Measurements from ENCODE around the gene IFNA16. TPM values are rescaled to one million over a fixed set of nuclear protein-coding genes. Genes with fewer than 3 reads are reported as not detected.
"Not testable (repeated sequence)": the region's sequence is repeated elsewhere in the genome, so short reads cannot be mapped to it uniquely, and the experiment has no call there.

Gene IFNA16
- total RNA-seq, 1 donor from 2014 or later, result not detected

DNA sequence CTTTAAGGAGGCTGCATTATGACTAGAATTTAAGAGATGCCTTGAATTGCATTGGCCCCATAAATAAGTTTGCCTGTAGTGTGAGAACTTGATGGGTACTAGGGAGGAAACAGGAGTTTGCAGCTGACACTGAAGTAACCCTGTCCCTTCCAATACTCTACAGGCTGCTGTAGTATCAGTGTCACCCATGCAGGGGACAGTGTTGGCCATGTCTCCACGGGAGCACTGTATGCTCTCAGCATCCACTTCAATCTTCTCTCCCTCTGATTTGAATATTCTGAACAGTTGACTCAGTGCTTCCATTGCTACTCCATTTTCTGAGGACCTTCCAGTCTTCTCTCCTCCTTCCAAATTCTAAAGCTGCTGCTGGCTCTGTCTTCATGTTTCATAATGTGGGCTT, 34.1 kb upstream of the IFNA16 start:
- no peaks in the 10 kb centered on the region for H3K36me3 ChIP-seq
- intact Hi-C loops (cut with DNase I), result no loop called here
- no peaks in the 10 kb centered on the region for H3K4me1 ChIP-seq
- H3K27ac ChIP-seq, result no peak overlapping the region
- H3K9me3 ChIP-seq, result no peaks in the 10 kb centered on the region
- DNase-seq (ENCODE audit: low spot score in 2 of 2), result no peak
- no peak overlapping the region for H3K4me3 ChIP-seq
- no peaks in the 10 kb centered on the region for H3K27me3 ChIP-seq
- TF ChIP-seq, protein P1, sequence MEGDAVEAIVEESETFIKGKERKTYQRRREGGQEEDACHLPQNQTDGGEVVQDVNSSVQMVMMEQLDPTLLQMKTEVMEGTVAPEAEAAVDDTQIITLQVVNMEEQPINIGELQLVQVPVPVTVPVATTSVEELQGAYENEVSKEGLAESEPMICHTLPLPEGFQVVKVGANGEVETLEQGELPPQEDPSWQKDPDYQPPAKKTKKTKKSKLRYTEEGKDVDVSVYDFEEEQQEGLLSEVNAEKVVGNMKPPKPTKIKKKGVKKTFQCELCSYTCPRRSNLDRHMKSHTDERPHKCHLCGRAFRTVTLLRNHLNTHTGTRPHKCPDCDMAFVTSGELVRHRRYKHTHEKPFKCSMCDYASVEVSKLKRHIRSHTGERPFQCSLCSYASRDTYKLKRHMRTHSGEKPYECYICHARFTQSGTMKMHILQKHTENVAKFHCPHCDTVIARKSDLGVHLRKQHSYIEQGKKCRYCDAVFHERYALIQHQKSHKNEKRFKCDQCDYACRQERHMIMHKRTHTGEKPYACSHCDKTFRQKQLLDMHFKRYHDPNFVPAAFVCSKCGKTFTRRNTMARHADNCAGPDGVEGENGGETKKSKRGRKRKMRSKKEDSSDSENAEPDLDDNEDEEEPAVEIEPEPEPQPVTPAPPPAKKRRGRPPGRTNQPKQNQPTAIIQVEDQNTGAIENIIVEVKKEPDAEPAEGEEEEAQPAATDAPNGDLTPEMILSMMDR (IDR thresholded peaks at IDR 0.05), result no peak

DNA sequence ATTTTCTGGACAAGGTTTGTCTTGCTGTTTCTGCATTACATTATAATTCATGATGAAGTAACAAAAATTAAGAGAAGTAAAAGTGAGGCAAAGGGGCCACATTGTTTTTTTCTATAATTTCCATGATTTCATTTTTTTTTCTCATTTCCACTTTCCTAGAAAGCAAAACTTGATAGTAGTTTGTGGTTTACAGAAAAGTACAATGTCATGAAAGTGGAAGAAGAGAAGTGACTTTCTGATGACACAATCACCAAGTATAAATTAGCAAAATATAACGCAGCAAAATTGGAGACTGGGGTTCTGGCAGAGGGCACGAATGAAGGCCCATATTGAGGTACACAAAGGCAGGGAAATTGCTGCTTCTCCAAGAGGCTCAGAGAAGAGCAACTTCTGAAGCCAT, 27.7 kb upstream of the IFNA16 start:
- H3K4me1 ChIP-seq, result no peaks in the 10 kb centered on the region
- TF ChIP-seq, protein P1 (IDR thresholded peaks at IDR 0.05), result no peak
- H3K27ac ChIP-seq, result no peak overlapping the region
- H3K9me3 ChIP-seq, result no peaks in the 10 kb centered on the region
- H3K27me3 ChIP-seq, result no peaks in the 10 kb centered on the region
- H3K36me3 ChIP-seq, result no peaks in the 10 kb centered on the region
- DNase-seq (ENCODE audit: low spot score in 2 of 2), result no peak
- no peak overlapping the region for H3K4me3 ChIP-seq
- intact Hi-C loops (cut with DNase I), result no loop called here

DNA sequence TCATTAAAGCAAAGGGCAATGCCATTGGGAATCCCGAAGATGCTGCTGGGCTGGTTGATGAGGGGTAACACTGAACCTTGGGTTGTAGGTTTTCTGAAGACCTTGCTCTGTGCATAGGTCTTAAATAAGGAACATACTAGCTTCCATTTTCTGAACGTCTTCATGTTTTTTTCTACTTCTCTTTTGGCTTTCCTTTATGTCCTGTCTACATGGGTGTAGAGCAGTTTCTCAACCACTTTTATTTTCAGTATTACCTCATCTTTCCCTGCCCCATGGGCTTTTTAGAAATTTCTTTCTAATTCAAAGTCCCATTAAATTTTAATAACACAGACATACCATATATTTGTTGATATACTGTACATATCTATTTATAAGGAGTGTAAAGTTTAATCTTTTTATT, 22.8 kb upstream of the IFNA16 start, which contains the start of gene IFNA14:
IFNA14 (minus strand) TSS at position 95 of the 400 bp plus-strand sequence; CDS start at position 25, 70 bp downstream.
- TF ChIP-seq, protein P1 (IDR thresholded peaks at IDR 0.05), result no peak
- intact Hi-C loops (cut with DNase I), result no loop called here
- H3K36me3 ChIP-seq, result no peaks in the 10 kb centered on the region
- H3K4me3 ChIP-seq, result no peak within 1 kb of the TSS
- no peak within 1 kb of the TSS for H3K27ac ChIP-seq
- H3K9me3 ChIP-seq, result no peaks in the 10 kb centered on the region
- no peaks in the 10 kb centered on the region for H3K4me1 ChIP-seq
- H3K27me3 ChIP-seq, result no peaks in the 10 kb centered on the region
- no peak for DNase-seq (ENCODE audit: low spot score in 2 of 2)

DNA sequence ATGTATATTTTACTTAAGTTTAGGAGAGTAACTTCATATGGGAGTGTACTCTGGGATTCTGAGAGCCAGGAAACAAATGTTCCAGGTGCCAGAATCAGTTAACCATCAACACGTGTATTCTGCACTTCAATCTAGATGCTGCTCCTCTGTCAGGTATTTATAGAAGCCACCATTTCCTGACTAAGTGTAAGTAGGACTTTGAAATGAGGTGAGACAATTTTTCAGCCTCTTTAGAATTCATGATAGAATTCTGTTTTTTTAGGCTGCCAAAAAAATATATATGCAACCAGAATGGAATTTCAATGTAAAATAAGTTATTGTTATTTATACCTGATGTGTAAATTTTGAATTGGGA, 19.2 kb upstream of the IFNA16 start:
- DNase-seq (ENCODE audit: low spot score in 2 of 2); H3K4me1 ChIP-seq; intact Hi-C loops (cut with DNase I); H3K27me3 ChIP-seq; H3K27ac ChIP-seq; H3K4me3 ChIP-seq; H3K9me3 ChIP-seq; H3K36me3 ChIP-seq: not testable (repeated sequence)

DNA sequence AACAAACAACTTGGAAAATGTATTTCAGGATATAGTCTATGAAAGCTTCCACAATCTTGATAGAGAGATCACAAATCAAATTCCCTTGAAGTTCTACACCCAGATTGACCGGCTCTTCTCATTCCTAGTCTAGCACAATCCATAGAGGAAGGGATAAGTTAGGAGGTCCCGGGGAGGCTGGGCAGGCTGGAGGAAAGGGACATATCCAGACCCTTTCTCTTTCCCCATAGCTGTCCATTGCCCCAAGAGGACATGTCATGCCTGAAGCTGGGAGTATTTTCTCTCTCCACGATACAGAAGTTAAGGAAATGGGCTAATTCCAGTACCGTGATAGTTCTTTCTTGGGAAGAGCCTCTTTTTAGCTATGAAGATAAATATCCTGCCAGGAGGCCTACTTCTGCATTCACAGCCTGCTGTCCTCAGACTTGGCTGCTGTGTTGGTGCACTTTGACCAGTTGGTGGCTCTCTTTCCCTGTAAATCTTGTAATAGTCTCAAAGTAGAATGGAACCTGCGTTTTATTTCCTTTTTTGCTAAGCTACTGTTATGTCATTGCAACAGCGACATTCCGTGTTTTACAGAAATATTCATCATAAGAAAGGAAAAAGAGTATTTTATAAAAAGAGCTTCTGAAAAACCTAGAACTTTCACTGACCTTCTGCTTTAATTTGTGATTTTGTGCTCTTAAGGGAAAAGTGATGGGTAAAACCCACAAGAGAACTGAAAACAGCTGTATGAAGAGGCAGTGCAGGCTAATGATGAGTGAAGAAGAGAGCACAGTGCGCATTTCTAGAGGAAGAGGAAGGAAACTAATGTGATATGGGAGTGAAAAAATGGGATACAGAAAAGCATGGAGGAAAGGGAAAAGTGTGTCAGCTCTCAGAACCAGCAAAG, 18.6 kb upstream of the IFNA16 start:
- H3K27me3 ChIP-seq; H3K27ac ChIP-seq; H3K36me3 ChIP-seq; intact Hi-C loops (cut with DNase I); H3K4me3 ChIP-seq; DNase-seq (ENCODE audit: low spot score in 2 of 2); H3K4me1 ChIP-seq; H3K9me3 ChIP-seq: not testable (repeated sequence)
- TF ChIP-seq, protein P1 (IDR thresholded peaks at IDR 0.05), result peak in 2 of 3 experiments; percentile 36 to 40

DNA sequence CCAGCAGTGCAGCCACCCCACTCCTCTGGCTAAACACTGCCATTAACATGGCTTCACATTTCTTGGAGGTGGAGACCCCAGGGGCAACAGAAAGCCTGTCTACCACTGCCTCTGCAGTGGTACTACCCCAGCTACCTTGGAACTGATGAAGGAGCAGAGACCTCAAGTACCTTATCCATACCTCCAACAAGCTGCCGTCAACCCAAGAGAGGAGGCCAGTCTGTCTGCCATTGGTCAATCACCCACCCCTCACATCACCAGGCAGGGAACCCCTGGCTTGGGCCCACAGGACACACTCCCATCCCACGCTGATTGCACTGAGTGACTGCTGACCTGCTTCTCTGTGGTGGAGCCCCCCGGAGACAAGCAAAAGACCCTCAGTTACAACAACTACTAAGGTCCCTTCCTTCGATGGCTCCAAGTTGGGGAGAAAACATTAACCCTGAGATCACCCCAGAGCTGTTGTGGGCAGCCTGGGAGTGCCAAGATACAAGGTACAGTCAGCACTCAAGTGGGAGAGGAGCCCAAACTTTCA, 17.1 kb upstream of the IFNA16 start:
- no peaks in the 10 kb centered on the region for H3K4me1 ChIP-seq
- H3K36me3 ChIP-seq, result no peaks in the 10 kb centered on the region
- intact Hi-C loops (cut with DNase I), result no loop called here
- TF ChIP-seq, protein P1 (IDR thresholded peaks at IDR 0.05), result no peak
- DNase-seq (ENCODE audit: low spot score in 2 of 2), result no peak
- H3K9me3 ChIP-seq, result no peaks in the 10 kb centered on the region
- H3K27me3 ChIP-seq, result no peaks in the 10 kb centered on the region
- H3K4me3 ChIP-seq, result no peak overlapping the region
- H3K27ac ChIP-seq, result no peak overlapping the region
